HTERT RPE-1 (cell line): ENCODE data around the gene TIE1.

Source experiments
- in situ Hi-C: fragments of 300-500 bp; cut with MboI; formaldehyde crosslinking; loops from 4 replicates; pipeline ENCODE4 v1.14.3; 2020; ENCODE audit warnings: low sequenced_read_pairs

Gene TIE1

DNA sequence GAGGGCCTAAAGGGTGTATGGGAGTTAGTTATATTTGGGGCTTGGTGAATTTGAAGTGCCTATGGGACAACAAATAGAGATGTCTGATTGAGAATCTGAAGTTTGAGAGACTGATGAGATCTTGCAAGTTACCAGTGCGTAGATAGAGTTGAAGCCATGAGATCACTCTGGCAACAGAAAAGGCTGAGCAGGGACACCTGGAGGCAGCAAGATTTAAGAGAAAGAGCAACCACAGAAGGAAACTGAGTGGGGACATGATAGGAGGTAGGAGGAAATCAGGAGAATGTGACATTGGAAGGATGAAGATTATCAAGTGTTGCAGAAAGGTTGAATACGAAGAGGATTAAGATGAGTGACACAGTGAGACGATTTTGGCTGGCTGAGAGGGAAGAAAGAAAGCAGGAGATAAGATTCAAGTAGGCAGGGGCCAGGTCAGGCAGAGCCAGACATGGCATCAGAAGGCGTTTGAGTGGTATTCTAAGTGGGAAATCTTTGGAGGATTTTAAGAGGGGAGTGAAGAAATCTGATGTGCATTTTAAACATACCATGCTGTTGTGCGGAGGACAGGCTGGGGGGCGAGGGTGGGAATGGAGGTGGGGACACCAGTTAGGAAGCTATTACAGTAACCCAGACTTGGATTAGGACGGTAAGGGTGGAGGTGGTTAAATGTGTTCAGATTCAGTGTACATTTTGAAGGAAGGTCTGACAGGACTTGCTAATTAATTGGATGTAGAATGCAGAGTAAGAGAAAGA lies 33.8 kb downstream of the TIE1 start:
- in situ Hi-C loops: no loop called here

GRCh38 chr1:43337588-43337987 lies 36.8 kb downstream of the TIE1 start, which contains the start of gene MPL:
Gene MPL (plus strand): TSS chr1:43337818. CDS start chr1:43337849, 31 bp downstream.
- in situ Hi-C loops: no loop called here

- in situ Hi-C loops: no loop called here
These were observed 37.2 kb downstream of the TIE1 start for GRCh38 chr1:43338001-43338400.

DNA sequence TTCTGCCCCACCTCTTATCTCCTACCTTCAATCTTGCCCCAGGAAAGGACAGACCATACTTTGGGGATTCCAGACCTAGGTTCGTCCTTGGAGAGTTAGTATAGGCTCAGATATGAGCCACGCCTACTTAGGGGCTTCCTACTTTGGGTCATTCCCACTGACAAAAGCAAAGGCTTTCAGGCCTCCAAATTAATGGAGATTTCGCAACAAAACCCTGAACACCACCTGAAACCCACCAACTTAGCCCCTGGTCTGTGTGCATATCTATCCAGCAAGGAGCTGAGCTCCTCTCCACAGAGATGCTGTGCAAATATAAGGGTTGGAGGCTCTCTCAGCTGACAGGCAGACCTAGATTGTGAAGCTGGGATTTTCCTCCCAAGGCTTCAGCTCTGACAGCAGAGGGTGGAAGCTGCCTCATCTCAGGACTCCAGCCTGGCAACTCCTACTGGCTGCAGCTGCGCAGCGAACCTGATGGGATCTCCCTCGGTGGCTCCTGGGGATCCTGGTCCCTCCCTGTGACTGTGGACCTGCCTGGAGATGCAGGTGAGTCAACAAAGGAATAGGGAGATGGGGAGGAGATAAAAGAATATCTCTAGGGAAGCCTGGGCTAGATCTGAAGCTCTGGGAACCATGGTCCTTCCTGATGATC lies 38.9 kb downstream of the TIE1 start:
- in situ Hi-C loops: no loop called here

- in situ Hi-C loops: no loop called here
These were observed 39.8 kb downstream of the TIE1 start for GRCh38 chr1:43340559-43340958.

DNA sequence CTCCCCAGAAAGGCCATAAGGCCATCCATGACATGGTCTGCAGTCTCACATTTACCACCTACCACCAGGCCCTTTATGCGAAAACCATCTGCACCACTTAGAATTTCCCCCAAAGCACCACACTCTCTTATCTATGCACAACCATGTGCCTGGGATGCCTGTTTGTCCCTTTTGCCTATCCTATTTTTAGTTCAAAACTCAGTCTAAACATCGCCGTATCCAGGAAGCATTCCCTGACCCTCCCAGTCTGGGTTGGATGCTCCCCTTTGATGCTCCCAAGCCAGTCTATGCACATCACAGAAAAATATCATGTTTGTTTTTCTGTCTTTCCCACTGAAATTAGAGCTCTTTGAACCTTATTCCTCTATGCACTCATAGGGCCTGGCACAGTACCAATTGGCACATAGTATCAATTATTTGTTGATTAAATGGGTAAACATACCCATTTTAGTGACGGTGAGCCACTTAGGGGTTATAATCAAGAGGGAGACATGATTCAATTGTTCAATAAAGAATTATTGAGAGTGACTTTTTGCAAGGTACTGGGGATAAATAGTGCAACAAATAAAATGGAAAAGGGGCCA lies 43.6 kb downstream of the TIE1 start:
- in situ Hi-C loops: no loop called here

- in situ Hi-C loops: no loop called here
These were observed 44.3 kb downstream of the TIE1 start for GRCh38 chr1:43345120-43345519.

GRCh38 chr1:43346636-43347035 lies 45.9 kb downstream of the TIE1 start:
- in situ Hi-C loops: no loop called here

DNA sequence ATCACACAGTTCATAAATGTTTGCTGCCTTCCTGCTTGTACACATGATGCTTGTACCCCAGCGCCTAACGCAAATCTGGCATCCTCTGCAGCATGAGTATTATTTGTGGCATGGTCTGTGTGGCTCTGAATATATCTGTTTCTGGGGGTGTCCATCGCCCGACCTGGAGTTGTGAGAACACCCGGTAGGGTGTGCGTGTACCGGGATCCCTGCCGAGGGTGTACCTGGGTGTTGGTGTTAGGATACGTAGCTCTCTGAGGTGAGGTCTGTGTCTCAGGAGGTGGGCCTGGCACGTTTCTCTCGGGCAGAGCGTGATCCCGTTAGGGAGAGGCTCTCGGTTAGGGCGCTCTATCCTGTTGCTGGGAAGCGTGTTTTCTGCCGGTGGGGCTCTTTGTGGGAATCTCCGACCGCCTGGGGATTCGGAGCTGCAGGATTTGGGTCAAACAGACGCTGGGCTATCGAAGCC lies 47.6 kb downstream of the TIE1 start:
- in situ Hi-C loops: no loop called here

- in situ Hi-C loops: no loop called here
These were observed 48.2 kb downstream of the TIE1 start for GRCh38 chr1:43348809-43349593.

DNA sequence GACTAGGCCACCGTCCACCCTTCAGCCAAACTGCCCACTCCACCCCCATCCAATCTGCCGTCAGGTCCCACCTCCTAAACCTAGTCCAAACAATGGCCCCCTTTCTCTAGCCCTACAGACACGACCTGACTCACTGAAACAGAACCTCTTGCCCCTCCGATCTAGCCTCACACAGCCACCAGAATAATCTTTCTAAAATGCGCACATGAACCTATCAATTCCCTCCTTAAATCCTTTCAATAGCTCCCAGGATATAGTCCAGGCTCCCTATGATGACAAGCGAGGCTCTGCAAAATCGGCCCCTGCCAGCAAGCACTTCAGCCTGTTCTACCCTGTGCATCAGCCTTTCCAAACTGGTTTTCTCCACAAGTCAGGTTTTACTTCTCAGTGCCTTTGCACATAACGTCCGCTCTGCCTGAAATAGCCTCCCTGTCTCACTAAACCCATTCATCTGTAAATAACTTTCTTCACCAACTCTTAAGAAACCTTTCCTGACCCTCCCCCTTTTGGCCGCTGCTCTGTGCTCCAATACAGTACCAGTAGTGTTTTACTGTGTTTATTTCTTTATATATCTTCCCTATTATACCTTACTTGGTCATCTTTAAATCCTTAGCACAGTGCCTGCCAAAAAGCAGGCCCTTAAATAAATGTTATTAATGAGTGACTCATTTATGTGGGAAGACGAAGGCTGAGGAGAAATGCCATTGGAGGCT lies 49.0 kb downstream of the TIE1 start:
- in situ Hi-C loops: no loop called here

DNA sequence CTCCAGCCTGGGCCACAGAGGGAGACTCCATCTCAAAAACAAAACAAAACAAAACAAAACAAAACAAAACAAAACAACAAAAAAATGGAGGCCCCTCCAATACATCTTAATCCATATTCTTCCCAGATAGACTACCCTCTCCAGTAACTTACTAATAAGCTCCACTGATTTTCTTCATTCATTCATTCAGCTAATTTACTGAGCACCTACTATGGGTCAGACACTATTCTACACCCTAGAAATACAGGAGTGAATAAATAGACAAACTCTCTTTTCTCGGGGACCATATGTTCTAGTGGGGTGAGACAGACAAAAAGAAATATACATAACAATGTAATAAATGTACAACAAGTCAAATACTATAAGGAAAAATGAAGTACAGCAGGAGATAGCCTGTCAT lies 50.2 kb downstream of the TIE1 start:
- in situ Hi-C loops: no loop called here

DNA sequence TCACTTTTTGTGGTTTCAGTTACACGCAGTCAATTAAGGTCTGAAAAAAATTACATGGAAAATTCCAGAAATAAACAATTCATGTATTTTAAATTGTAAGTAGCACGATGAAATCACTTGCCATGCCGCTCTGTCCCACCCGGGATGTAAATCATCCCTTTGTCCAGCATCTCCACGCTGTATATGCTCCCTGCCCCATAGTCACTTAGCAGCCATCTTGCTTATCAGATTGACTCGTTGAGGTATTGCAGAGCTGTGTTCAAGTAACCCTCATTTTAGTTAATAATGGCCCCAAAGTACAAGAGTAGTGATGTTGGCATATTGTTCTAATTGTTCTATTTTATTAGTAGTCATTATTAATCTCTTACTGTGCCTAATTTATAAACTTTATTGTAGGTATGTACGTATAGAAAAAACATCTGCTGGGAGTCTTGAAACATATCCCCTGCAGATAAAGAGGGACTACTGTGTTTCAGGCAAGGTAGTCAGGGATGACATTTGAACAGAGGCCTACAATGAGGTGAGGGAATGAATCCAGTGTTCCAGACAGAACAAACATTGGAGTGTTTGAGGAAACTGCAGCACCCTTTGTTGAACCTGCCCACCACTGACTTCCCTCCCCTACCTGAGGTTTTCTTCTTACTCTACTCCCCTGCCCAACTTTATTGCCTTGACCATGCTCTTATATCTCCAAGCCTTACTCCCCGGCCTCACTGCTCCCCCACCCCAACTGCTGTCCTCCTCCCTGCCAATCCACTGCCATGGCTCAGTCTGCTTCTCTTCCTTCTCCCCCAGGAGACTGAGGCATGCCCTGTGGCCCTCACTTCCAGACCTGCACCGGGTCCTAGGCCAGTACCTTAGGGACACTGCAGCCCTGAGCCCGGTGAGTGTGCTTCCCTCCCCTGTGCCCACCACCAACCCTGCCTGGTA lies 50.9 kb downstream of the TIE1 start:
- in situ Hi-C loops: no loop called here

- in situ Hi-C loops: no loop called here
These were observed 51.5 kb downstream of the TIE1 start for GRCh38 chr1:43352351-43352705.

DNA sequence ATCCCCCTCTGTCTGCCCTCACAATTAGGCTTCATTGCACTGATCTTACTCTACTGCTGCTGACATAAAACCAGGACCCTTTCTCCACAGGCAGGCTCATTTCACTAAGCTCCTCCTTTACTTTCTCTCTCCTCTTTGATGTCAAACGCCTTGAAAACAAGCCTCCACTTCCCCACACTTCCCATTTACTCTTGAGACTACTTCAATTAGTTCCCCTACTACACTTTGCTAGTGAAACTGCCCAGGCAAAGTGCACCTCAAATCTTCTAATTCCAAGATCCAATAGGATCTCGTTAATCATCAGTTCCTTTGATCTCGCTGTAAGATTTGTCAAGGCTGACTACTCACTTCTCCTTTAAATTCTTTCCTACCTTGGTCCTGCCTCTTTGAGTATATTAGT lies 52.1 kb downstream of the TIE1 start:
- in situ Hi-C loops: no loop called here

GRCh38 chr1:43354471-43354870 lies 53.7 kb downstream of the TIE1 start:
- in situ Hi-C loops: no loop called here

- in situ Hi-C loops: no loop called here
These were observed 54.2 kb downstream of the TIE1 start for GRCh38 chr1:43354936-43355335.

GRCh38 chr1:43357251-43357650 lies 56.5 kb downstream of the TIE1 start:
- in situ Hi-C loops: no loop called here

- in situ Hi-C loops: no loop called here
These were observed 57.5 kb downstream of the TIE1 start for GRCh38 chr1:43358121-43358745.
